Measurements from ENCODE around the gene CLDN3.
"Not testable (repeated sequence)": the region's sequence is repeated elsewhere in the genome, so short reads cannot be mapped to it uniquely, and the experiment has no call there.

Gene CLDN3

GRCh38 chr7:73770002-73770859, at the start of gene CLDN3:
TSS of gene CLDN3 (minus strand) at chr7:73770270. CDS start at chr7:73770049, 221 bp downstream.
- DNase-seq (ENCODE audit: low spot score): no peak

GRCh38 chr7:73817121-73817520, 47.1 kb upstream of the CLDN3 start:
- DNase-seq (ENCODE audit: low spot score): no peak

- DNase-seq (ENCODE audit: low spot score): no peak
Observed at GRCh38 chr7:73815436-73815835, 45.4 kb upstream of the CLDN3 start.

- no peak for DNase-seq (ENCODE audit: low spot score)
Observed at GRCh38 chr7:73812996-73813395, 42.9 kb upstream of the CLDN3 start.

GRCh38 chr7:73811760-73812168, 41.7 kb upstream of the CLDN3 start:
- DNase-seq (ENCODE audit: low spot score): peak; percentile 88

GRCh38 chr7:73810998-73811360, 40.9 kb upstream of the CLDN3 start:
- no peak for DNase-seq (ENCODE audit: low spot score)

GRCh38 chr7:73809467-73809951, 39.4 kb upstream of the CLDN3 start:
- DNase-seq (ENCODE audit: low spot score): no peak

- no peak for DNase-seq (ENCODE audit: low spot score)
Observed at GRCh38 chr7:73802459-73802858, 32.4 kb upstream of the CLDN3 start.

GRCh38 chr7:73801577-73801976, 31.5 kb upstream of the CLDN3 start:
- no peak for DNase-seq (ENCODE audit: low spot score)

GRCh38 chr7:73799282-73800141, 29.4 kb upstream of the CLDN3 start:
- no peak for DNase-seq (ENCODE audit: low spot score)

- DNase-seq (ENCODE audit: low spot score): not testable (repeated sequence)
Observed at GRCh38 chr7:73797176-73797575, 27.1 kb upstream of the CLDN3 start.

- not testable (repeated sequence) for DNase-seq (ENCODE audit: low spot score)
Observed at GRCh38 chr7:73796656-73797055, 26.6 kb upstream of the CLDN3 start.

GRCh38 chr7:73795188-73795587, 25.1 kb upstream of the CLDN3 start:
- not testable (repeated sequence) for DNase-seq (ENCODE audit: low spot score)

- DNase-seq (ENCODE audit: low spot score): not testable (repeated sequence)
Observed at GRCh38 chr7:73791170-73791690, 21.2 kb upstream of the CLDN3 start.

GRCh38 chr7:73789051-73789450, 19.0 kb upstream of the CLDN3 start:
- DNase-seq (ENCODE audit: low spot score): no peak

GRCh38 chr7:73787786-73788048, 17.6 kb upstream of the CLDN3 start:
- DNase-seq (ENCODE audit: low spot score): not testable (repeated sequence)

GRCh38 chr7:73786588-73786987, 16.5 kb upstream of the CLDN3 start:
- no peak for DNase-seq (ENCODE audit: low spot score)

GRCh38 chr7:73779517-73779916, 9.4 kb upstream of the CLDN3 start:
- DNase-seq (ENCODE audit: low spot score): no peak

- no peak for DNase-seq (ENCODE audit: low spot score)
Observed at GRCh38 chr7:73778801-73779389, 8.8 kb upstream of the CLDN3 start.

- DNase-seq (ENCODE audit: low spot score): no peak
Observed at GRCh38 chr7:73774923-73775322, 4.9 kb upstream of the CLDN3 start.

- DNase-seq (ENCODE audit: low spot score): no peak
Observed at GRCh38 chr7:73773700-73774517, 3.8 kb upstream of the CLDN3 start.
